BLaER1 (cell line): ENCODE results near the gene ENO2.

Experiments
- H3K27ac ChIP-seq: shearing (Covaris generic); formaldehyde crosslinking; 2 replicates; pipeline ENCODE4 v1.8.1; 2022
- H3K27me3 ChIP-seq: shearing (Covaris generic); formaldehyde crosslinking; 2 replicates; pipeline ENCODE4 v1.8.1; 2022
- H3K36me3 ChIP-seq: shearing (Covaris generic); formaldehyde crosslinking; 2 replicates; pipeline ENCODE4 v1.8.1; 2022
- H3K4me1 ChIP-seq: shearing (Covaris generic); formaldehyde crosslinking; 2 replicates; pipeline ENCODE4 v1.8.1; 2022
- H3K4me2 ChIP-seq: shearing (Covaris generic); formaldehyde crosslinking; 2 replicates; pipeline ENCODE4 v1.8.1; 2022
- H3K4me3 ChIP-seq: shearing (Covaris generic); formaldehyde crosslinking; 2 replicates; pipeline ENCODE4 v1.8.1; 2022
- H3K9ac ChIP-seq: shearing (Covaris generic); formaldehyde crosslinking; 2 replicates; pipeline ENCODE4 v1.8.1; 2022
- H3K9me3 ChIP-seq: shearing (Covaris generic); formaldehyde crosslinking; 2 replicates; pipeline ENCODE4 v1.8.1; 2022
- H4K20me1 ChIP-seq: shearing (Covaris generic); formaldehyde crosslinking; 2 replicates; pipeline ENCODE4 v1.8.1; 2022
- Cebpa-rat ChIP-seq: shearing (Covaris generic); IDR thresholded peaks from 2 replicates; pipeline ENCODE4 v1.8.1; 2022

The ENO2 gene

GRCh38 chr12:6941782-6942181, 27.4 kb downstream of the ENO2 start:
- Histone ChIP-seq H3K9ac (peak overlapping the region; percentile 30; the same call in 1 of the 2 replicates), H4K20me1 (no peaks in the 10 kb centered on the region), H3K36me3 (peaks cover 45% of the 10 kb centered on the region), H3K4me1 (peaks cover 56% of the 10 kb centered on the region), H3K27ac (no peak overlapping the region; the same call in 1 of the 2 replicates), H3K4me3 (no peak overlapping the region), H3K4me2 (no peak overlapping the region), H3K9me3 (no peaks in the 10 kb centered on the region), H3K27me3 (no peaks in the 10 kb centered on the region)
- TF ChIP-seq Cebpa-rat, result no peak

- H3K4me2 ChIP-seq, result peak overlapping the region; percentile 99
- H4K20me1 ChIP-seq, result no peaks in the 10 kb centered on the region
- peaks cover 45% of the 10 kb centered on the region for H3K36me3 ChIP-seq
- H3K9me3 ChIP-seq, result no peaks in the 10 kb centered on the region
- peak overlapping the region; percentile 95; the same call in 1 of the 2 replicates for H3K9ac ChIP-seq
- H3K4me1 ChIP-seq, result peaks cover 58% of the 10 kb centered on the region
- TF ChIP-seq Cebpa-rat, result no peak
- no peak overlapping the region for H3K4me3 ChIP-seq
- H3K27me3 ChIP-seq, result no peaks in the 10 kb centered on the region
- H3K27ac ChIP-seq, result peak overlapping the region; percentile 95
Measured at GRCh38 chr12:6942331-6942665, 27.9 kb downstream of the ENO2 start.

- Histone ChIP-seq H3K4me1 (peaks cover 65% of the 10 kb centered on the region), H3K9ac (peak overlapping the region; percentile 95), H3K4me3 (peak overlapping the region; percentile 82), H3K4me2 (peak overlapping the region; percentile 99), H3K36me3 (peaks cover 45% of the 10 kb centered on the region), H4K20me1 (no peaks in the 10 kb centered on the region), H3K9me3 (no peaks in the 10 kb centered on the region), H3K27ac (peak overlapping the region; percentile 95), H3K27me3 (no peaks in the 10 kb centered on the region)
- TF ChIP-seq Cebpa-rat, result no peak
Measured at GRCh38 chr12:6943389-6943721, 29.0 kb downstream of the ENO2 start.

GRCh38 chr12:6943722-6944380, 29.5 kb downstream of the ENO2 start, which contains the start of the genes C12orf57 and RNU7-1:
Gene C12orf57 (plus strand): TSS chr12:6944022. CDS start chr12:6944122, 100 bp downstream.
Gene RNU7-1 (plus strand): TSS chr12:6943816.
- TF ChIP-seq Cebpa-rat, result no peak
- peaks cover 41% of the 10 kb centered on the region for H3K36me3 ChIP-seq
- peak within 1 kb of the TSS; percentile 95 for H3K9ac ChIP-seq
- peak within 1 kb of the TSS; percentile 99 for H3K4me2 ChIP-seq
- peak within 1 kb of the TSS; percentile 95 for H3K27ac ChIP-seq
- peaks cover 65% of the 10 kb centered on the region for H3K4me1 ChIP-seq
- no peaks in the 10 kb centered on the region for H4K20me1 ChIP-seq
- no peaks in the 10 kb centered on the region for H3K27me3 ChIP-seq
- H3K9me3 ChIP-seq, result no peaks in the 10 kb centered on the region
- H3K4me3 ChIP-seq, result peak within 1 kb of the TSS; percentile 82

- TF ChIP-seq Cebpa-rat, result no peak
- Histone ChIP-seq H3K27me3 (no peaks in the 10 kb centered on the region), H3K4me2 (peak overlapping the region; percentile 99), H3K36me3 (peaks cover 33% of the 10 kb centered on the region), H3K9me3 (no peaks in the 10 kb centered on the region), H4K20me1 (no peaks in the 10 kb centered on the region), H3K27ac (peak overlapping the region; percentile 95), H3K4me3 (peak overlapping the region; percentile 82), H3K4me1 (peaks cover 70% of the 10 kb centered on the region), H3K9ac (peak overlapping the region; percentile 95)
Measured at GRCh38 chr12:6944381-6945186, 30.2 kb downstream of the ENO2 start.

- Histone ChIP-seq H4K20me1 (no peaks in the 10 kb centered on the region), H3K27ac (peak overlapping the region; percentile 95), H3K9ac (peak overlapping the region; percentile 95), H3K36me3 (peaks cover 23% of the 10 kb centered on the region), H3K9me3 (no peaks in the 10 kb centered on the region), H3K4me2 (peak overlapping the region; percentile 99), H3K4me3 (peak overlapping the region; percentile 82), H3K4me1 (peaks cover 81% of the 10 kb centered on the region), H3K27me3 (no peaks in the 10 kb centered on the region)
- no peak for TF ChIP-seq Cebpa-rat
Measured at GRCh38 chr12:6945613-6946012, 31.2 kb downstream of the ENO2 start.

- peak overlapping the region; percentile 99 for H3K4me2 ChIP-seq
- H3K27me3 ChIP-seq, result no peaks in the 10 kb centered on the region
- peaks cover 84% of the 10 kb centered on the region for H3K4me1 ChIP-seq
- H3K4me3 ChIP-seq, result peak overlapping the region; percentile 82
- no peak for TF ChIP-seq Cebpa-rat
- H3K27ac ChIP-seq, result peak overlapping the region; percentile 95
- no peaks in the 10 kb centered on the region for H4K20me1 ChIP-seq
- no peaks in the 10 kb centered on the region for H3K9me3 ChIP-seq
- peaks cover 16% of the 10 kb centered on the region for H3K36me3 ChIP-seq
- peak overlapping the region; percentile 95 for H3K9ac ChIP-seq
Measured at GRCh38 chr12:6946033-6946919, 31.9 kb downstream of the ENO2 start.

GRCh38 chr12:6946920-6947374, 32.6 kb downstream of the ENO2 start:
- Histone ChIP-seq H4K20me1 (no peaks in the 10 kb centered on the region), H3K4me3 (peak overlapping the region; percentile 82), H3K27me3 (no peaks in the 10 kb centered on the region), H3K9me3 (no peaks in the 10 kb centered on the region), H3K27ac (peak overlapping the region; percentile 95), H3K9ac (peak overlapping the region; percentile 95; the same call in 1 of the 2 replicates), H3K4me2 (peak overlapping the region; percentile 99), H3K36me3 (0 out of 2 replicates have a peak, but pooled peaks cover 11% of the 10 kb centered on the region), H3K4me1 (peaks cover 77% of the 10 kb centered on the region)
- TF ChIP-seq Cebpa-rat, result no peak

GRCh38 chr12:6947615-6948014, 33.2 kb downstream of the ENO2 start:
- H3K27ac ChIP-seq, result no peak overlapping the region
- H3K9ac ChIP-seq, result no peak overlapping the region
- no peak overlapping the region for H3K4me3 ChIP-seq
- peaks cover 74% of the 10 kb centered on the region for H3K4me1 ChIP-seq
- H3K9me3 ChIP-seq, result no peaks in the 10 kb centered on the region
- H3K27me3 ChIP-seq, result no peaks in the 10 kb centered on the region
- 0 out of 2 replicates have a peak, but pooled peaks cover 7% of the 10 kb centered on the region for H3K36me3 ChIP-seq
- no peaks in the 10 kb centered on the region for H4K20me1 ChIP-seq
- peak overlapping the region; percentile 99; the same call in 1 of the 2 replicates for H3K4me2 ChIP-seq
- TF ChIP-seq Cebpa-rat, result no peak
